ENCODE results near the gene SLX4.
"Not testable (repeated sequence)": the region's sequence is repeated elsewhere in the genome, so short reads cannot be mapped to it uniquely, and the experiment has no call there.

DNA sequence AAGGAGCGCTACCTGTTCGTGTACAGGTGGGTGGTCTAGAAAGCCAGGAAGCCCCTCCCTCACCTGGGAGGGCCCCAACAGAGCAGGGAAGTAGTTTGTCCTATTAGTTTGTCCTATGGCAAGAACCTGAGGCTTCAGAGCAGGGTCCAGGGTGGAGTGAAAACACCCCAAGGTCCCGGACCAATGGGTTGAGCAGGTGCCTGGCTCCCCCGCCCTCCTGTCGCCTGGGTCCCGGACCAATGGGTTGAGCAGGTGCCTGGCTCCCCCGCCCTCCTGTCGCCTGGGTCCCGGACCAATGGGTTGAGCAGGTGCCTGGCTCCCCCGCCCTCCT, 44.7 kb upstream of the SLX4 start:
- TF ChIP-seq CTCF, POLR2A, EP300, POLR2AphosphoS5 (IDR thresholded peaks at IDR 0.05): not testable (repeated sequence)

All from stomach (tissue), 4 donors.